ENCODE data around the gene ANKRD55.

DNA sequence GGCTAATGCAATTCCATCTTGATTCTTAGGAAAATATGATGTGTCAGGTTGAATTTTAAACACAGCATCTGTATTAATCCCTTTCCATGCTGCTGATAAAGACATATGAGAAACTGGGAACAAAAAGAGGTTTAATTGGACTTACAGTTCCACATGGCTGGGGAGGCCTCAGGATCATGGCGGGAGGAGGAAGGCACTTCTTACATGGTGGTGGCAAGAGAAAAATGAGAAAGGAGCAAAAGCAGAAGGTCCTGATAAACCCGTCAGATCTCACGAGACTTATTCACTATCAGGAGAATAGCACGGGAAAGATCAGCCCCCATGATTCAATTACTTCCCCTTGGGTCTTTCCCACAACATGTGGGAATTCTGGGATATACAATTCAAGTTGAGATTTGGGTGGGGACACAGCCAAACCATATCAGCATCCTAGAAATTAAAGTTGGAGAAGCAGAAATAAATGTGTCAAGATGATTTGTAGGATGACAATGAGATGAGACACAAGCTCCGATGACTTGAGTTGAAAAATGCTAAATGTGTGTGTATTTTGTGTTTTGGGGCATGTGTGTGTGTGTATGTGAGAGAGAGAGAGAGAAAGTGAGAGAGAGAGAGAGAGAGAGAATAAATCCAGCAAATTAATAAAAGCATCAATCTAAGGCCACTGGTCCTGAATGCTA lies 48.5 kb upstream of the ANKRD55 start:
- TF ChIP-seq, protein P1, sequence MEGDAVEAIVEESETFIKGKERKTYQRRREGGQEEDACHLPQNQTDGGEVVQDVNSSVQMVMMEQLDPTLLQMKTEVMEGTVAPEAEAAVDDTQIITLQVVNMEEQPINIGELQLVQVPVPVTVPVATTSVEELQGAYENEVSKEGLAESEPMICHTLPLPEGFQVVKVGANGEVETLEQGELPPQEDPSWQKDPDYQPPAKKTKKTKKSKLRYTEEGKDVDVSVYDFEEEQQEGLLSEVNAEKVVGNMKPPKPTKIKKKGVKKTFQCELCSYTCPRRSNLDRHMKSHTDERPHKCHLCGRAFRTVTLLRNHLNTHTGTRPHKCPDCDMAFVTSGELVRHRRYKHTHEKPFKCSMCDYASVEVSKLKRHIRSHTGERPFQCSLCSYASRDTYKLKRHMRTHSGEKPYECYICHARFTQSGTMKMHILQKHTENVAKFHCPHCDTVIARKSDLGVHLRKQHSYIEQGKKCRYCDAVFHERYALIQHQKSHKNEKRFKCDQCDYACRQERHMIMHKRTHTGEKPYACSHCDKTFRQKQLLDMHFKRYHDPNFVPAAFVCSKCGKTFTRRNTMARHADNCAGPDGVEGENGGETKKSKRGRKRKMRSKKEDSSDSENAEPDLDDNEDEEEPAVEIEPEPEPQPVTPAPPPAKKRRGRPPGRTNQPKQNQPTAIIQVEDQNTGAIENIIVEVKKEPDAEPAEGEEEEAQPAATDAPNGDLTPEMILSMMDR (conservative IDR thresholded peaks at IDR 0.05; ENCODE audit: low read depth, low read length), result no peak
- TF ChIP-seq EZH2 (IDR thresholded peaks at IDR 0.05; ENCODE audit: low read length, unreplicated experiment), result no peak
